Left cardiac atrium (tissue), 4 donors: ENCODE results near the gene GATAD2A. TPM values are rescaled to one million over a fixed set of nuclear protein-coding genes. Genes with fewer than 3 reads are reported as not detected.

Experiments
- ATAC-seq, 2 donors: fragments of 200-7000 bp; cut with Tn5 transposase; one replicate each; pipeline ENCODE4 v1.9.1; 2020; ENCODE audit warnings: mild to moderate bottlenecking in 2 of 2, moderate library complexity in 2 of 2
- DNase-seq: peaks from one replicate; pipeline ENCODE4 v3.0.0-alpha.2; 2020
- intact Hi-C, 2 donors: fragments of 100-400 bp; cut with DNase I; formaldehyde crosslinking; loops; one replicate each; pipeline versions ENCODE4 v1.14.1 to v1.15.1; 2022 to 2023
- total RNA-seq, 2 donors: library from RNA; stranded (reverse); fragmentation: NEBNext Ultra II Directional; extraction: Animal tissue kit (Norgen Biotek cat#: 25700); gene quantifications; one replicate each; pipeline ENCODE4 v1.2.1, GENCODE V29; 2021
- donor health status: DM: no; HTN: yes; CAD: no.
- donor health status: DM: no; HTN: yes; CAD: no; lungs with severe emphysema.
- donor health status: DM: yes; HTN: yes; CAD: no.
- donor health status: Dilated cardiomyopathy.

GATAD2A gene
- total RNA-seq, 2 donors from 2014 or later, result 34.2 to 62.3 TPM

DNA sequence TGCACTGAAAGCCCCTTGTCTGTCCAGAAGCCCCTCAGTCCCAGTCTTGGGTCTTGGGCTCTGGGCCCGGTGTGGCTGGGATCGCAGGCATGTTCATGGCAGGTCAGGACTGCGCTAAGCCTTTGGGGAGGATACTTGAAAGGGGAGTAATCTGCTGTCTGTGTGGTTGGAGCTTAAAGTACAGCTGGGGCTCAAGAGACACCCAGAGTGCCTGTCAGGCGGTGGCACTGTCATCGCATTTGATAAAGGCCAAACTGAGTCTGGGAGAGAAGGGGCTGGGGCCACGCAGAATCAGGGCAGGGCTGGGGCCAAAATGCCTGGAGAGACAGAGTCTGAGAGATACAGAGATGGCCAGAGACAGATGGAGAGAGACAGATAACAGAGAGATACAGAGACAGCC lies 128.4 kb downstream of the GATAD2A start:
- DNase-seq (no peak), ATAC-seq (no peak)
- intact Hi-C loops, result loop anchor here (1.0 to 5.0 kb wide), 3 partner anchors 110 to 423 kb away; no protein-coding TSS in a partner anchor

DNA sequence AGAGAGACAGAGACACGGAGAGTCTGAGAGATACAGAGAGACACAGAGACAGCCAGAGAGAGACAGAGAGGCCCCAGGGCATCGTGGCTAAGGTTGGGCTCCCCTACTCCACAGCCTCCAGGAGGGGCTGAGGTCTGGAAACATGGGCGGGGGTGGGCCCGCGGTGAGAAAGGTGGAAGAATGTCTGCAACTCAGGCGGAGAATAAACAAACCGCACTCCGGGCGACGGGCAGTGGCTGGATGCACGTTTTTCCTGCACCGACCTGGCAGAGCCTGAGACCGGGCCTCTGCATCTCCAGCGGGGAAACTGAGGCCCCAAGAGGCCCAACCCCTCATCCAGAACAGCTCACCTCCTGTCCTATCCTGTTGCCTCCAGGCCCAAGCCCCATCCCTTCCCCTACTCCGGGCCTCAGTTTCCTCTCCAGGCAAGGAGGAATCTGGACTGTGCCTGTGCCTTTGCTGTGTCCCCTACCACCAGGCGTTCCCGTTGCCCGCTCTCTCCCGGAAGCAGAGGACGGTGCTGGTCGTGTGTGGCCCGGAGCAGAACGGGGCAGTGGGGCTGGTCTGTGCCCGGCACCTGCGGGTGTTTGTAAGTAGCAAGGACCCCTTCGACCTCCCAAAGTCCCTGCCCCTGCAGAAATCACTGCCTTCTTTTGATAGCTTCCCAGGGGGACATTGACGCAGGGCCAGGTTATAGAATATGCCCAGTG lies 129.2 kb downstream of the GATAD2A start:
- no peak for DNase-seq
- intact Hi-C loops, result loop anchor here (5.0 kb wide), 2 partner anchors 113 to 423 kb away; no protein-coding TSS in a partner anchor
- no peak for ATAC-seq

DNA sequence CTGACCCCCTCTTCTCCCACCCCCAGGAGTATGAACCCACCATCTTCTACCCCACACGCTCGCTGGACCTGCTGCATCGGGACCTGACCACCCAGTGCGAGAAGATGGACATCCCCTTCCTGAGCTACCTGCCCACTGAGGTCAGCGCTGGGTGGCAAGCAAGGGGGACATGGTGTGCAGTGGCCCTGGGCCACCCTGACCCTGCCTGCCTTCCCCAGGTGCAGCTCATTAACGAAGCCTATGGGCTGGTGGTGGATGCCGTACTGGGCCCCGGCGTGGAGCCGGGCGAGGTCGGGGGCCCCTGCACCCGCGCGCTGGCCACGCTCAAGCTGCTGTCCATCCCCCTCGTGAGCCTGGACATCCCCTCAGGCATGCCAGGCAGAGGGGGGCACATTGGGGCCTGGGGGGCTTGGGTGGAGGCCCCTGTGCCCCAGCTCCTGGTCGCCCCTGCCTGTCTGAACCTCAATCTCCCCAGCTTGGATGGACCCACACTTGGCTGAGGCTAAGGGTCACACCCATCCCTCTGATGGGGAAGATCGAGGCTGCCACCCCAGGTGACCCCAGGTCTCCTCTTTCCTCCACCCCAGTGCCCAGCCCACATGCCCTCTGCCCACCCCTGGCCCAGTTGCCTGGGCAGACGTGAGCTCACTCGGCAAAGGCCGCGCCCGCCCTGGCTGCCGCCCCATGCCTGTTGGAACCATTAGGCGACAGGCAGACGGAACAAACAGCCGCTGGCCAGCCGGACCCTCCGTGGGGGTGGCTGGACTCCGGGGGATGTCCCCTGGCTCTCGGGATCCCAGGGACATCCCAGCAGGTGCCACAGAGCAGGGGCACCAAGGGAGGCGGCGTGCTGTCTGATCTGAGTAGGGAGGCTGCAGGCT lies 130.1 kb downstream of the GATAD2A start:
- DNase-seq (no peak), ATAC-seq (no peak)
- intact Hi-C loops, result no loop called here

DNA sequence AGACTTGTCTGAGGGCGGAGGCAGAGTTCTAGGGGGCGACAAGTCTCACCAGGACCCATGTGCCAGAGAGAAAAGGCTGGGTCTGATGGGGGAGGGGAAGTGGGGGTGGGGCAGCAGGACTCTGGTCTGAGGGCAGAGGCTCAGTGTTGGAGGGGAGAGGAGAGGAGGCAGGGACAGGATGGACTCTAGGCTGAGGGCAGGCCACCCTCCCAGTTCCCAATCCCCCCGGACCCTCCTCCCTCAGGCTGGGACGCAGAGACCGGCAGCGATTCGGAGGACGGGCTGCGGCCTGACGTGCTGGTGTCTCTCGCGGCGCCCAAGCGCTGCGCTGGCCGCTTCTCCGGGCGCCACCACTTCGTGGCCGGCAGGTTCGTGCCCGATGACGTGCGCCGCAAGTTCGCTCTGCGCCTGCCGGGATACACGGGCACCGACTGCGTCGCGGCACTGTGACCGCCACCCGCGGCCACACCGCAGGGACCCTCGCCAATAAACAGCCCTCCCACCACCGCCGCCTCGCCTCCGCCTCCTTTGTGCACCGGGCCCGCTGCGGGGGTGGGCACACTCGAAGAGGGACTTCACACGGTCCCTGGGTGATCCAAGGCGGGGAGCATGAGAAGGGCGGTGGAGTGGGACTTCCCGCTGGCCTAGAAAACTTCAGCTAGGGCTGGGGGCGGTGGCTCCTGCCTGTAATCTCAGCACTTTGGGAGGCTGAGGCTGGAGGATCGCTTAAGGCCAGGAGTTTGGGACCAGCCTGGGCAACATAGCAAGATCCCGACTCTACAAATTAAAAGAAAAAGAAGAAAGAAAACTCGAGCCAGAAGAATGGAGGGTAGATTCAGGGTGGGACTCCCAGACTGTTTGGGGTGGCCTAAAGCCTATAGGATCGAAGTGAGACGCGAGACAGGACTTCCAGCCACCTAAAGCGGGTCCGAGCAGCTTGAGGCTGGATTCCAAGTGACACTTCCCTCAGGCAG lies 131.9 kb downstream of the GATAD2A start:
- intact Hi-C loops, result no loop called here
- DNase-seq, result no peak

DNA sequence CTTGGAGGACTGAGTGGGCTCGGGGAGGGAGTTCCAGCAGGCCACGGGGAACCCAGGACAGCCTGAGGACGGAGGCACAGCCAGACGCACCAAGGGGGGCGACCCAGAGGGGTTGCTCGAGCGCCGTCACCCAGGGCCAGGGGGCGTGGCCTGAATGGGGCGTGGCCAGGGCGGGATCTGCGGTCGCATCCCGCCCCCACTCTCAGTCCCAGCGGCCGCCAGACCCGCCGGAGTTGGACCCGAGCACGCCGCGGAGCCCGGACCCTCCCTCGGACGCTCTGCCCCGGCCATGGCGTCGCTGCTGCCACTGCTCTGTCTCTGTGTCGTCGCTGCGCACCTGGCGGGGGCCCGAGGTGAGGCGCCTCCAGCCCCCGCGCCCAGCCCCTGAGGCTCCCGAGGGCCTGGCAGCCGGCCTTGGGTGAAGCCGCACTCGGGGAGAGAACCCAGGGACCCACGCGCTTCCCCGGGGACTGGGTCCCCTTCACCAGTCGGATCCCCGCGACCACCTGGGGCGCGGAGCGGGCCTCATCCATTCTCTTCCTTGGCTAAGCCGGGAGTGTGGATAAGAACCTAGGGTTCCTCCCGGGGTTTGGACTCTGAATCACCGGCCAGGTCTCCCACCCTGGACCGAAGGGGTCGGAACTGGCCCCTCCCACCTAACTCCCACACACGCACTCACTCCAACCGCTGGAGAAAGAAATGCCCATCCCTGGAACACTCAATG lies 132.7 kb downstream of the GATAD2A start, which contains the start of gene CILP2:
TSS of gene CILP2 (plus strand) at position 205 of the 724 bp plus-strand sequence. CDS start at position 290, 85 bp downstream.
- ATAC-seq, result peak; percentile 26 to 36
- intact Hi-C loops, result no loop called here
- DNase-seq, result peak; percentile 66

More for the DNA sequence above, 131.9 kb downstream of the GATAD2A start:
- ATAC-seq, result no peak

DNA sequence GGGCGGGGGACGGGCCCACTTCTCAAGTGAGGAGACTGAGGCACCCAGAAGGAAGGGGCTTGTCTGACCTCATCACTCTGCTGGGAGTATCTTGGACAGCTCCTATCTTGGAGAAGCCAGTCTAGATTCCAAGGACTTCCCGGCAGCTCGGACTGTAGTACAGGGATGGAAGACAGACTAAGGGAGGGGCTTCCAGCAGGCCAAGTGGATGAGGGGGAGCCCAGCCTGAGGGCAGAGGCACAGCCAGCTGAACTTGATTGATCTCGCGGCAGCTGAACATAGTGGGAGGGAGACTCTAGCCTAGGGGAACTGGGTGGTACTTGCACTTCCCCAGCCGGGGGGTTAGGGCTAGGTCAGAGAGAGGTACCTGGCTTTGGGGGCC lies 133.3 kb downstream of the GATAD2A start:
- DNase-seq, result no peak
- peak in 1 of 2 donors; percentile 1 for ATAC-seq
- intact Hi-C loops, result no loop called here

DNA sequence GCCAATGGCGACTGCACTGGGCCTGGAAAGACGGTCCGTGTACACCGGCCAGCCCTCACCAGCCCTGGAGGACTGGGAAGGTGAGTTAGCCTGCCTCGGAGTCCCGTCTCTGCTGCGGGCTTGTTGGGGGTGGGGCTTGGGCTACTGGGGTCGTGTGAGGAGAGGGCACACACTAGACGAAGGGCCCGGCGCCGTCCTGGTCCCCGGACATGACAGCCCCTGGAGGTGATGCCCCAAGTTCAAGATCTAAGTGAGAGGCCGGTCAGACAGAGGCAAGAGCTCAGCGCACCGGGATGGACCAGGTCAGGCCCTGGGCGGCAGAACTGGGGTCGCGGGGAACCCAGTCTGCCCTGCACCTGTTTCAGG lies 134.2 kb downstream of the GATAD2A start:
- ATAC-seq, result no peak
- DNase-seq, result no peak
- intact Hi-C loops, result no loop called here

DNA sequence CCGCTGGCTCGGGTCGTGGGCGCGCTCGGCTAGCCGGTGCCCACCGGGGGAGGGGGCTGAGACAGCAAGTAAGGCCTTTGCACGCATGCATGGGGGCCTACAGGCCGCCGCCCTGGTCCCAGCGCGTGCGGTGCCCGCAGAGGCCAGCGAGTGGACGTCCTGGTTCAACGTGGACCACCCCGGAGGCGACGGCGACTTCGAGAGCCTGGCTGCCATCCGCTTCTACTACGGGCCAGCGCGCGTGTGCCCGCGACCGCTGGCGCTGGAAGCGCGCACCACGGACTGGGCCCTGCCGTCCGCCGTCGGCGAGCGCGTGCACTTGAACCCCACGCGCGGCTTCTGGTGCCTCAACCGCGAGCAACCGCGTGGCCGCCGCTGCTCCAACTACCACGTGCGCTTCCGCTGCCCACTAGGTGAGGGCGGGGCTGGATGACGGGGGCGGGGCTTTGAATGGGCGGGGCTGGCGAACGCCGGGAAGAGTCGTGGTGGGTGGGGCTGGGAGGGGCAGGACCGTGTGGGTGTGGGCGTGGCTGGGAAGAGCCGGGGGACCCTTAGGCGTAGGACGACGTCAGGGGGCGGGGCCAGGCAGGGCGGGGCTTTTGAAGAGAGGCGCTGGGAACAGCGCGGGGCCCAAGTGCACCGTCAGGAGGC lies 134.7 kb downstream of the GATAD2A start:
- intact Hi-C loops, result no loop called here
- DNase-seq (peak; percentile 76), ATAC-seq (peak; percentile 24 to 50)

DNA sequence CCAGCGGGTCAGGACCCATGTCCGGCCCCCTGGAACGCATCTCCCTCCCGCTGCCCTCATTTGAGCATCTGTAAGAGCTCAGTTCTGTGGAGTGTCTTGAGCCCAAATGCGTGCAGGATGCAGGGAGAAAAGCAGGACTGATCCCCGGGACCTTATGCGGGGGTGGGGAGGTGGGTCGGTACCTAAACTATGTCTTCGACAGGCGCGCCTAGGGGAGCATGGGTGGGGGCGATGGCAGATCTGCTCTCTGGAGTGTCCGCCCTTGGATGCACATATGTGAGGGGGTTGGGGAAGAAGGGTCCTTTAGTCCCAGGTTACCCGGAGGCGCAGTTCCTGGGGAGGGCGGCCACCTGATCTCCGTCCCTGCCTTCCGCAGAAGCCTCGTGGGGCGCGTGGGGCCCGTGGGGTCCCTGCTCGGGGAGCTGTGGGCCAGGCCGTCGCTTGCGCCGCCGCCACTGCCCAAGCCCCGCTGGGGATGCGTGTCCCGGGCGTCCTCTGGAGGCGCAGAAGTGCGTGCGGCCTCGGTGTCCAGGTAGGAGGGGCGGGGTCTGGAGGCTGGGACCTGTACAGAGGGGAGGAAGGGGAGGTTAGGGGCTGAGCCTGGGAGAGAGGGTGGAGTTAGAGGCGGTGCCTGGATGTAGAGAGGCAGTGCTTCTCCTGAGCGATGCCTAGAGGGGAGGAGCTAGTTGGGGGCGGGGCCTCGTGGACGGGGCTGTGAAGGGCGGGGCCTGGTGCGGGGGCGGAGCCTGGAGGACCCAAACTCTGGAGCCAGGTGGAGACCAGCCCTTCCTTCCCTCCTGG lies 135.4 kb downstream of the GATAD2A start:
- ATAC-seq, result peak; percentile 23 to 39
- DNase-seq, result peak; percentile 63

DNA sequence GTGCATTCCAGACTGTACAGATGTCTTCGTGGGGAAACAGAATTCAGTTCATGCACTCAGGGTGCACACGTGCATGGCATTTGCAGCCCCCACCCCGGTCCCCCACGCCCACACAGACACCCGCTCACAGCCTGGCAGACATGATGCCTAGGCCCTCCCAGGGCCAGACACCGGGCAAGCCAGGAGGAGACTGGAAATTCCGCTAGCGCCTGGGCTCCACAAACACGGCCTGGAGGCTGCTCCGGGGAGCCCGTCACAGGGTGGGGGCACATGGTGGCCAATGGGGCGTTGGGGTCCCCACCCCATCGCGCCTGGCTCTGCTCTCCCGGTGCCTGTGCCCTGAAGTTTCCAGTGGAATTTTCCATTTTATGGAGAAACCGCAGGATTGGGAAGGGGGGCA lies 136.1 kb downstream of the GATAD2A start:
- DNase-seq (no peak), ATAC-seq (no peak)
- intact Hi-C loops, result no loop called here

More for the DNA sequence above, 135.4 kb downstream of the GATAD2A start:
- intact Hi-C loops, result no loop called here

DNA sequence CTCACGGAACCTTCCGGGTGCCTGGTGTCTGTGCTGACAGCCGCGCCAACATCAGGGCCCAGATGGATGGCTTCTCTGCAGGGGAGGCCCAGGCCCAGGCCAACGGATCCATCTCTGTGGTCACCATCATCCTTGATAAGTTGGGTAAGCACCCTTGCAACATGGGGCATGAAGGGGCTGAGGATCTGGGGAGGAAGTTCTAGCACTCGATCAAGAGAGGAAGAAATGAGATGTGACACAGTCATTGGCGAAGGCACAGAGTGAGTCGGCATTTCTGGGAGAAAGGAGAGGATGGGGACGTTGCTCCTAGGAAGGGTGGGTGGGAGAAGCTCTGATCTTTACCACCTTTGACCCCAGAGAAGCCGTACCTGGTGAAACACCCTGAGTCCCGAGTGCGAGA lies 137.0 kb downstream of the GATAD2A start:
- ATAC-seq (no peak), DNase-seq (no peak)
- intact Hi-C loops, result no loop called here

DNA sequence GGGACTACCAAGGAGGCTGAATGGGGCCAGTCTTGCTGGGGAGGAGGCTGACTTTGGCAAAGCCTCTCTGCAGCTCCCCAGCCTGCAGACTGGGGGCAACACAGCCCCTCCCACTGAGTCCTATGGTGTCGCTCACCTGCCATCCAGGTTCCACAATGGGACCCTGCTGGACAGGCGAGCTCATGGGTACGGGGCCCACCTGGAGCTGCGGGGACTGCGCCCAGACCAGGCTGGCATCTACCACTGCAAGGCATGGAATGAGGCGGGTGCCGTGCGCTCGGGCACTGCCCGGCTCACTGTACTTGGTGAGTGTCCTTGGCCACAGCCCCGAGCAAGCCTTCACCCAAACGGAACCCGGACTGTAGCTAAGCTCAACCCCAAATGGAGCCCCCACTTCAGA lies 137.6 kb downstream of the GATAD2A start:
- intact Hi-C loops, result no loop called here

DNA sequence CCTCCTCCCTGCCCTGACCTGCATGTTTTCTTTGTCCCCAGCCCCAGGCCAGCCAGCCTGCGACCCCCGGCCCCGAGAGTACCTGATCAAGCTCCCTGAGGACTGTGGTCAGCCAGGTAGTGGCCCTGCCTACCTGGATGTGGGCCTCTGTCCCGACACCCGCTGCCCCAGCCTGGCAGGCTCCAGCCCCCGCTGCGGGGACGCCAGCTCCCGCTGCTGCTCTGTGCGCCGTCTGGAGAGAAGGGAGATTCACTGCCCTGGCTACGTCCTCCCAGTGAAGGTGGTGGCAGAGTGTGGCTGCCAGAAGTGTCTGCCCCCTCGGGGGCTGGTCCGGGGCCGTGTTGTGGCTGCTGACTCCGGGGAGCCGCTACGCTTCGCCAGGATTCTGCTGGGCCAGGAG lies 138.2 kb downstream of the GATAD2A start:
- no peak for ATAC-seq

More for the DNA sequence above, 137.6 kb downstream of the GATAD2A start:
- ATAC-seq (no peak), DNase-seq (no peak)

DNA sequence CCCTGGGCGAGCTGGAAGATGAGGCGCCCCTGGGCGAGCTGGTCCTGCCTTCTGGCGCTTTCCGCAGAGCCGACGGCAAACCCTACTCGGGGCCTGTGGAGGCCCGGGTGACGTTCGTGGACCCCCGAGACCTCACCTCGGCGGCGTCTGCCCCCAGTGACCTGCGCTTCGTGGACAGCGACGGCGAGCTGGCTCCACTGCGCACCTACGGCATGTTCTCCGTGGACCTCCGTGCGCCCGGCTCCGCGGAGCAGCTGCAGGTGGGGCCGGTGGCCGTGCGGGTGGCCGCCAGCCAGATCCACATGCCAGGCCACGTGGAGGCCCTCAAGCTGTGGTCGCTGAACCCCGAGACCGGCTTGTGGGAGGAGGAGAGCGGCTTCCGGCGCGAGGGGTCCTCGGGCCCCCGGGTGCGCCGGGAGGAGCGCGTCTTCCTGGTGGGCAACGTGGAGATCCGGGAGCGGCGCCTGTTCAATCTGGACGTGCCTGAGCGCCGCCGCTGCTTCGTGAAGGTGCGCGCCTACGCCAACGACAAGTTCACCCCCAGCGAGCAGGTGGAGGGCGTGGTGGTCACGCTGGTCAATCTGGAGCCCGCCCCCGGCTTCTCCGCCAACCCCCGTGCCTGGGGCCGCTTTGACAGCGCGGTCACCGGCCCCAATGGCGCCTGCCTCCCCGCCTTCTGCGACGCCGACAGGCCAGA lies 138.9 kb downstream of the GATAD2A start:
- no peak for DNase-seq
- intact Hi-C loops, result no loop called here
- ATAC-seq, result no peak

More for the DNA sequence above, 138.2 kb downstream of the GATAD2A start:
- DNase-seq, result no peak
- intact Hi-C loops, result no loop called here

DNA sequence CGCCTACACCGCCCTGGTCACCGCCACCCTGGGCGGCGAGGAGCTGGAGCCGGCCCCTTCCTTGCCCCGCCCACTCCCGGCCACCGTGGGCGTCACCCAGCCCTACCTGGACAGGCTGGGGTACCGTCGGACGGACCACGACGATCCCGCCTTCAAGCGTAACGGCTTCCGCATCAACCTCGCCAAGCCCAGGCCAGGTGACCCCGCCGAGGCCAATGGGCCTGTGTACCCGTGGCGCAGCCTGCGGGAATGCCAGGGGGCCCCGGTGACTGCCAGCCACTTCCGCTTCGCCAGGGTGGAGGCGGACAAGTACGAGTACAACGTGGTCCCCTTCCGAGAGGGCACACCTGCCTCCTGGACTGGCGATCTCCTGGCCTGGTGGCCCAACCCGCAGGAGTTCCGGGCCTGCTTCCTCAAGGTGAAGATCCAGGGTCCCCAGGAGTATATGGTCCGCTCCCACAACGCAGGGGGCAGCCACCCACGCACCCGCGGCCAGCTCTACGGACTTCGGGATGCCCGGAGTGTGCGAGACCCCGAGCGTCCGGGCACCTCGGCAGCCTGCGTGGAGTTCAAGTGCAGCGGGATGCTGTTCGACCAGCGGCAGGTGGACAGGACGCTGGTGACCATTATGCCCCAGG lies 139.6 kb downstream of the GATAD2A start:
- intact Hi-C loops, result no loop called here
- ATAC-seq, result no peak

DNA sequence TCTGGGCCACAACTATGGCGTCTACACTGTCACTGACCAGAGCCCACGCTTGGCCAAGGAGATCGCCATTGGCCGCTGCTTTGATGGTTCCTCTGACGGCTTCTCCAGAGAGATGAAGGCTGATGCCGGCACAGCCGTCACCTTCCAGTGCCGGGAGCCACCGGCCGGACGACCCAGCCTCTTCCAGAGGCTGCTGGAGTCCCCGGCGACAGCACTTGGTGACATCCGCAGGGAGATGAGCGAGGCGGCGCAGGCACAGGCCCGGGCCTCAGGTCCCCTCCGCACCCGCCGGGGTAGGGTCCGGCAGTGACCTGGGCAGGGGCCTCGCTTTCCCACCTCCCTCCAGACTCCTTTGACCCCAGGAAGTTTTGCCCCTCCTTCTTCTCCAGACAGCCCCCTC lies 140.2 kb downstream of the GATAD2A start:
- DNase-seq (no peak), ATAC-seq (no peak)
- intact Hi-C loops, result no loop called here

More for the DNA sequence above, 139.6 kb downstream of the GATAD2A start:
- no peak for DNase-seq
